ENCODE results near the gene FILIP1. TPM values are rescaled to one million over a fixed set of nuclear protein-coding genes. Genes with fewer than 3 reads are reported as not detected.
A peak's percentile ranks its signal among the peaks of the same experiment; 100 is the strongest.

The FILIP1 gene
- total RNA-seq, 4 donors from 2014 or later = 36.0 to 57.6 (median 48.0) TPM

- TF ChIP-seq POLR2AphosphoS5 (IDR thresholded peaks at IDR 0.05) = no peak
- no peak for TF ChIP-seq POLR2A (IDR thresholded peaks at IDR 0.05)
- no peak for TF ChIP-seq EP300 (IDR thresholded peaks at IDR 0.05)
- Histone ChIP-seq H3K36me3 (peaks cover 0 to 10% of the 10 kb centered on the region in 2 donors), H3K27me3 (no peaks in the 10 kb centered on the region), H3K27ac (peak overlapping the region in 1 of 4 donors; percentile 13), H3K9me3 (no peaks in the 10 kb centered on the region), H3K4me3 (no peak overlapping the region), H3K4me1 (peaks cover 0 to 70% (median 3%) of the 10 kb centered on the region in 3 donors)
- 74 to 89% methylated on average over 2 to 4 of the region's 4 CpGs for WGBS, 2 donors (ENCODE audit: low coverage in 1 of 2)
- no peak for ATAC-seq
These were observed 220.6 kb downstream of the FILIP1 start for GRCh38 chr6:75273009-75273408.

GRCh38 chr6:75272145-75272840 is 221.3 kb downstream of the FILIP1 start:
- peaks cover 3 to 70% (median 3%) of the 10 kb centered on the region in 3 donors for H3K4me1 ChIP-seq
- 82 to 88% methylated on average over 4 to 5 of the region's 5 CpGs for WGBS, 2 donors (ENCODE audit: low coverage in 1 of 2)
- no peak for ATAC-seq
- no peak overlapping the region for H3K4me3 ChIP-seq
- H3K9me3 ChIP-seq = no peaks in the 10 kb centered on the region
- H3K27me3 ChIP-seq = no peaks in the 10 kb centered on the region
- peaks cover 0 to 10% of the 10 kb centered on the region in 2 donors for H3K36me3 ChIP-seq
- peak overlapping the region in 3 of 4 donors; percentile 2 to 47 (median 15) for H3K27ac ChIP-seq
- TF ChIP-seq EP300 (IDR thresholded peaks at IDR 0.05) (no peak), POLR2AphosphoS5 (IDR thresholded peaks at IDR 0.05) (no peak), CTCF (IDR thresholded peaks at IDR 0.05) (no peak), POLR2A (IDR thresholded peaks at IDR 0.05) (no peak)

GRCh38 chr6:75268988-75269354 is 224.6 kb downstream of the FILIP1 start:
- H3K36me3 ChIP-seq = peaks cover 0 to 24% of the 10 kb centered on the region in 2 donors
- WGBS, 2 donors (ENCODE audit: low coverage in 1 of 2) = 83 to 96% methylated on average over 4 of the region's 4 CpGs
- H3K4me3 ChIP-seq = no peak overlapping the region
- no peak for TF ChIP-seq POLR2AphosphoS5 (IDR thresholded peaks at IDR 0.05)
- no peak for TF ChIP-seq CTCF (IDR thresholded peaks at IDR 0.05)
- TF ChIP-seq EP300 (IDR thresholded peaks at IDR 0.05) = no peak
- no peak for TF ChIP-seq POLR2A (IDR thresholded peaks at IDR 0.05)
- no peak for ATAC-seq
- H3K9me3 ChIP-seq = no peaks in the 10 kb centered on the region
- no peaks in the 10 kb centered on the region for H3K27me3 ChIP-seq
- peaks cover 3 to 53% (median 9%) of the 10 kb centered on the region in 3 donors for H3K4me1 ChIP-seq
- H3K27ac ChIP-seq = no peak overlapping the region

- TF ChIP-seq CTCF (IDR thresholded peaks at IDR 0.05) (no peak), POLR2A (IDR thresholded peaks at IDR 0.05) (no peak), EP300 (IDR thresholded peaks at IDR 0.05) (no peak), POLR2AphosphoS5 (IDR thresholded peaks at IDR 0.05) (no peak)
- Histone ChIP-seq H3K4me3 (no peak overlapping the region), H3K9me3 (no peaks in the 10 kb centered on the region), H3K4me1 (peaks cover 3 to 46% (median 9%) of the 10 kb centered on the region in 3 donors), H3K36me3 (peaks cover 3 to 30% of the 10 kb centered on the region in 2 donors), H3K27ac (peak overlapping the region in 3 of 4 donors; percentile 17 to 46 (median 32)), H3K27me3 (no peaks in the 10 kb centered on the region)
- 59 to 61% methylated on average over 3 to 4 of the region's 5 CpGs for WGBS, 2 donors (ENCODE audit: low coverage in 1 of 2)
- no peak for ATAC-seq
These were observed 225.2 kb downstream of the FILIP1 start for GRCh38 chr6:75268121-75268987.

GRCh38 chr6:75267461-75267860 is 226.1 kb downstream of the FILIP1 start:
- peak overlapping the region in 3 of 4 donors; percentile 29 to 46 (median 32) for H3K27ac ChIP-seq
- no peak for ATAC-seq

More at GRCh38 chr6:75267461-75267860, 226.1 kb downstream of the FILIP1 start:
- Histone ChIP-seq H3K36me3 (peaks cover 4 to 32% of the 10 kb centered on the region in 2 donors), H3K27me3 (no peaks in the 10 kb centered on the region), H3K4me1 (peaks cover 3 to 38% (median 9%) of the 10 kb centered on the region in 3 donors), H3K4me3 (no peak overlapping the region), H3K9me3 (no peaks in the 10 kb centered on the region)
- no peak for TF ChIP-seq CTCF (IDR thresholded peaks at IDR 0.05)
- no peak for TF ChIP-seq POLR2A (IDR thresholded peaks at IDR 0.05)
- TF ChIP-seq POLR2AphosphoS5 (IDR thresholded peaks at IDR 0.05) = no peak
- TF ChIP-seq EP300 (IDR thresholded peaks at IDR 0.05) = no peak
- WGBS, 2 donors (ENCODE audit: low coverage in 1 of 2) = 14 to 18% methylated on average over 3 to 4 of the region's 4 CpGs
